ENCODE data around the gene SLC48A1. TPM values are rescaled to one million over a fixed set of nuclear protein-coding genes. Genes with fewer than 3 reads are reported as not detected.

SLC48A1 gene
- total RNA-seq, 1 donor from 2014 or later: 5.8 TPM

DNA sequence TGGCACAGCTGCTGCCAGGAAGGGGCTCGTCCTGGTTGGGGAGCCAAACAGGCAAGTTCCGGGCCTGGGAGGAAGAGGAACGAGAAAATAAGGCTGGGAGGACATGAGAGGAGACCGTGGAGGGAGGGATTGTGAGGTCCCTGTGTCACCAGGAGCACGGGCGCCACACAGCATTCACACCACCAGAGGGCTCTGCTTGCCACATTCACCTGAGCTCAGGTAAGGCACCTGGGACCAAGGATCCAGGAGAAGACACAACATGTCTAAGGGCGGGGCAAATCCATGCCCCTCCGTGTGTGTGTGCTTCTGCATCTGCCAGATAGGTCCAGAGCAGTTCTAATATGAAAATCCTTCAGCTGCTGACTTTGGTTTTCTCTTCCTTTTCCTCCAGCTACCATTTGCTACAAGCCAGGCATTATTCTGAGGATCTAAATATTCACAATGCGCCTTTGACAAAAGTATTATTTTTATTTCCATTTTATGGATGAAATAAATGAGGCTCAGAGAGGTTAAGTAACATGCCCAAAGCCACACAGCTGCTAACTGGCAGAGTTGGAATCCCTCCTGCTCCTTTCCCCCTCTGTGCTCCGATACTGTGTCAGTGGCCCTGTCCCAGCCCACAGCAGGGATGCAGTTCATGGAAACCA, 28.9 kb upstream of the SLC48A1 start:
- intact Hi-C loops (cut with micrococcal nuclease): no loop called here

DNA sequence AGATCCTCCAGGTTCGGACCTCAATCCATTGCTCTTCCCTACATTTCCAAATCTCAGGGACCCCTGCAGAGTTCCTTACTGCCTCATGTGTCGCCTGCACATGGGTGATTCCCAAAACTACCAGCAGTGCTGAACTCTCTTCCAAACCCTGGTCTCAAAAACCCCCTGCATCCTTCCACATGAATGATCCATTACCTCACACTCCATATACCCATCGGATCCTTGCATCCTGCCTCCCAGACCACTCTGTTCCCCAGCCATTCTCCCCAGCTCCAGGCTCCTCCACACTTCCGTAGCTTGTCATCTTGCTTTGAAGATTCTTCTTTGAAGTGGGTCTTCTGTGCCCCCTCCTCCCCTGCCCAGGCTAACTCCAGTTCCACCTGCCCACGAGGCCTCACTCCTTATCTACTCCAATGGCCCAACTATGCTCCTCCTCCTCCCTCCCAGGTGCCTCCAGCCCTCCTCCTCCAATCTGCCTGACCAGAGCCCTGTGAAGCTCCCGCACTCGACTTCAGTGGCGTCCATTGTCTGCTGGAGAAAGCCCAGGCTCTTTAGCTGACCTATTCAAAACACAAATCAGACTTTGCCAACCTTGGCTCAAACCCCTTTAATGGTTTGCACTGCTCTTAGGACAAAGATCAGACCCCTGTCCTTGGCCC, 28.1 kb upstream of the SLC48A1 start:
- intact Hi-C loops (cut with micrococcal nuclease): no loop called here

DNA sequence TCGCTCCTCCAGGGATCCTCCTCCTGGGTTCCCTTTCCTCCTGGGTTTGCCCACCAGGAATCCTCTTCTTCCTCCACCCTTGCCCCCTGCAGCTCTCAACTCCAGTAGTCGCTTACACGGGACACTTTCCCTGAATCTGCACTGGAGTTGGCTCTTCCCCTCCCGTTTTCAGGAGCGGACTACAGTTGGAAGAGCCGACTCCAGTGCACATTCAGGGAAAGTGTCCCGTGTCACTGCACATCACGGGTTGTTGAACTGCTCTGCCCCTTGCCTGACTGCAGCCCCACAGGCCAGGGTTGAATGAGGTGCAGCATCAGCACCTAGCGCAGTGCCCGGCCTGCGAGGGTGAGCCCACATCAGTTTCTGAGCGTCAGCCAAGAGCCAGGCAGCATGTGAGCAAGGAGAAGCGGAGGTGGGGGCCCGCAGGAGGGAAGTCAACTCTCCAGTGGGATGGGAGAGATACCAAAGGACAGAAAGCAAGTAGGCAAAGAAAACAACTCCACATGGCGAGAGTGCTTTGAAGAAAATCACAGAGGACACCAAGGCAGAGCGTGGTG, 27.5 kb upstream of the SLC48A1 start:
- intact Hi-C loops (cut with micrococcal nuclease): no loop called here

DNA sequence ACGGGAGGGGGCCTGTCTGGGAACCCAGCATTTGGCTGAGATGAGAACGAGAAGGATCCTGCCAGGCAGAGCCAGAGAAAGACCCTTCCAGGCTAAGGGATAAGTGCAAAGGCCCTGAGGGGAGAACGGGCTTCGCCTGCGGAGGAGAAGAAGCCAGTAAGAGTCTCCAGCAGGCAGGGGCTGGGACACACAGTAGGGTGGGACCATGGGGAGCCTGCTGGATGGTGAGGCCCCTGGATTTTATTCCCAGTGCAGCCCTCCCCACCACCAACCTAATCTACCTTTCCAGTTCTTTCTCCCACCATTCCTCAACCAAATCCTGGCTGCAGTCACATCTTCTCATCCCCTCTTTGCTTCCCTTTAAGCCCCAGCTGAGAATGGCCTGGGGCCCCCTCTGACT, 27.0 kb upstream of the SLC48A1 start:
- intact Hi-C loops (cut with micrococcal nuclease): no loop called here

DNA sequence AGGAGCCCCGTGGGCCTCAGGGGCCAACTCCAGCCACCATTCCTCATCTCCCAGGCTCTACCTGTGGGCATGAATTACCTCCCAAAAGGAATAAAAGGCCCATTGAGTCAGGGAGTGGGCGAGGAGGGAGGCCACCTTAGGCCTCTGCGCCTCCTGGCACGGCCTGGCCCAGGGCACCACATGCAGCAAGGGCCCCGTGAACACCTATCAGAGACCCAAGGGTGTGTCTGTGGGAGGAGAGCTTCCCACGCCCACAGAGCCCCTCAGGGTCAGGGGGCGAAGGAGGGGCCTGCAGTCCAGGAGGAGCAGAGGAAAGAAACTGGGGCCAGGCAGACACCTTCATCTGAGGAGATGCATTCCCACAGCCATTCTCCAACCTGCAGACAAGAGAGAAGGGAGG, 26.5 kb upstream of the SLC48A1 start:
- intact Hi-C loops (cut with micrococcal nuclease): no loop called here

DNA sequence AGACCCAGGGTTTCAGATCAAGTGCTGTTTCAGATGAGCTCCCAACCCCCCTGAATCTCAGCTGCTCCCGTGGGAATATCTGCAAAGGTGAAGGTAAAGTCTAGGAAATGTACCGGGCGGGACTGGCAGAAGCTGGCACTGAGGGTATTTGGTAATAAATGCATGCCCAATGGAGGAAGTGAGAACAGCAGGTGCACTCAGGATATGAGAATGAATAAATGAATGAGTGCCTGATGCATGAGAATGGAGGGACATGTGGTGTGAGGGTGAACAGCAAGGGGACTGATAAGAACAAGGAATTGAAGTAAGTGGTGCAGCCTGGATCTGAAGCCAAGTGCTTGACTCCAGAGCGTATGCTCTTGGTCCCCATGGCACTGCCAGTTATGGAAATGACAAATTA, 25.9 kb upstream of the SLC48A1 start:
- intact Hi-C loops (cut with micrococcal nuclease): no loop called here

DNA sequence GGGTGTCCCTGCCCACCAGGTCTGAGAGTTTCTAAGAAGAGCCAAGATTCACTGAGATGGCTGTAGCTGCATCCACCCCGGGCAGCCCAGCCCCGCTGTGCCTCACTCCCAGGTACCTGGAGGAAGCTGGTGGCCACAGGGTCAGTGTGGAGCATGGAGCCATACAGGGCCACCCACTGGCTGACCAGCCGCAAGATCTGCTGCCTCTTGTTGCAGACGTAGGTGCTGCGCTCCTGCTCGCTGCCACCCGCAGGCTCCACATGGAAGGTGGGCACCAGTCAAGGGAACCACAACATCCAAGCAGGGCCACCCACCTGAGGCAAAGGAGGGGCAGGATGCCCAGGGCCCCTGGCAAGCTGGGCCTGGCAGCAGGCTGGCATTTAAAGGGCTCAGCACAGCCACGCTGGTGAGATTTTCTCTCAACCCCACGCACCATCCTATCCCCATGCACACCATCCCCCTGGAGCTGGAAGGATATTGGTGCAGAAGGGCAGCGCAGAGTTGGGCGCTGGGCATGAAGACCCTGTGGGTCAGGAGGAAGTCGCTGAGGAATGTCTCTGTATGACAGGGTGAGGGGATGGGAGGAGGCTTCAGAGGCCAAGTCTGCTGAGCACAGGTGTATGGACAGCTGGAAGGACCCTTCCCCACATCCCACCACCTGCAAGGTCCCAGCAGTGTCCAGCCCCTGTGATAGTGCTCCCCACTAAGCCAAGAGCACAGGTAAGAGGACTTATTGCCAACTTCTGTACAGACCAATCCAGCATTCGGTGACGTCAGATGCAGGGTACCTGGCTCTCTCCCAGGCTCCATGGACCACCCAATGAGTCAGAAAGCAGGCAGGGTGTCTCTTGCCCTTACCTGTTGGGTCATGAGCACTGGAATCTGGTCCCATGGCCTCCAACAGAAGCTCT, 25.2 kb upstream of the SLC48A1 start:
- intact Hi-C loops (cut with micrococcal nuclease): no loop called here

DNA sequence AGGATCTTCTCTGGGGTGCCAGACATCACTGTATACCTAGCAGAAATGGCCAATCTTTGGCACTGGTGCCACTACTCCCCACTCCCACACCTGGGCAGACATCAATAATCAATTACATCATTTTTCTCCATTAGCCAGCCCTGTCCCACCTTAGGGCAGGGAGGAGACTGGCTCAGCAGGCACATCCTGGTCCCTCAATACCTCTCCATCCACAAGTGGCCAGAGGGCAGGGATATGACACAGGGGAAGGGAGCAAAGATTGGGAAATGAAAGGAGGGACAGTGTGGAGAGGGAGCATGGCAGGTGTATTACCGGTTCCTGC, 24.6 kb upstream of the SLC48A1 start:
- intact Hi-C loops (cut with micrococcal nuclease): no loop called here

DNA sequence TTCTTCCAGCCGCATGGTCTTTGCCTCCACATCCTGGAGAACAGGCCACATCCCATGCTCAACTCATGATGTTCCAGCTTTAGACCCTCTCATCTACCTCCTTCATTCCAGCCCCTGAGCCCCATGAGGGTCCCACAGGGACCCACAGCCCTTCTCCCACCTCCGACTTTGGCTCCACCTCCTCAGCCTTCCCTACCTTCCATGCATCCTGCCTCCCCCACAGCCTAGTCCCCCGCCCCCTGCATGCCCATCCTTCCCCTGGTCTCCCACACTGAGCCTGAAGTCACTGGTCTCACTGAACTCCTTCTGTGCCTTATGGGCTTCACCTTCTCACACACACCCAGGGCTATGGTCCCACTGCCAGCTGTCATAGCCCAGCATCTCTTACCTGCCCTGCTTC, 24.1 kb upstream of the SLC48A1 start:
- intact Hi-C loops (cut with micrococcal nuclease): no loop called here

DNA sequence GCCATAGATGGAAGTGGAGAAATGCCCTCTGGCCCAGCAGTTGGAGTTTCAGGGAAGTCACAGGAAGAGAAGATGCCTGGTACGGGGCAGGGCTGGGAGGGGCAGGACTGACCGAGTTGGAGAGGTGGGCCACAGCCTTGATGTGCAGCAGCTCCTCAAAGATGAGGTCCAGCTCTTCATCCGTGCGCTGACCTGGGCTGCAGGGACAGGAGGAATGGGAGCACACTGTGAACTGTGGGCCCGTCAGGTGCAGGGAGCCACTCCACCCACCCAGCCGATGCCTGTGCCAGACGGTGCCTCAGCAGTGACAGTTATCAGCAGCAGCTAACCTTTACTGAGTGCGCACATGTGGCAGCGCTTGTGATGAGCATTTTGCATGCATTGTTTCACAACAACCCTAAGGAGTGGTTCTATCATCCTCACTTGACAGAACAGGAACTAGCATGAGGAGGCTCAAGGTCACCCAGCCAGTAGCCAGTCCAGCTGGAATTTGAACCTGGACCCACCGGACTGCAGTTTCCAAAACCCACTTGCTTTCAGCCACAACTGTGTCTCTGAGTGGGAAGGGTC, 22.7 kb upstream of the SLC48A1 start:
- intact Hi-C loops (cut with micrococcal nuclease): no loop called here

DNA sequence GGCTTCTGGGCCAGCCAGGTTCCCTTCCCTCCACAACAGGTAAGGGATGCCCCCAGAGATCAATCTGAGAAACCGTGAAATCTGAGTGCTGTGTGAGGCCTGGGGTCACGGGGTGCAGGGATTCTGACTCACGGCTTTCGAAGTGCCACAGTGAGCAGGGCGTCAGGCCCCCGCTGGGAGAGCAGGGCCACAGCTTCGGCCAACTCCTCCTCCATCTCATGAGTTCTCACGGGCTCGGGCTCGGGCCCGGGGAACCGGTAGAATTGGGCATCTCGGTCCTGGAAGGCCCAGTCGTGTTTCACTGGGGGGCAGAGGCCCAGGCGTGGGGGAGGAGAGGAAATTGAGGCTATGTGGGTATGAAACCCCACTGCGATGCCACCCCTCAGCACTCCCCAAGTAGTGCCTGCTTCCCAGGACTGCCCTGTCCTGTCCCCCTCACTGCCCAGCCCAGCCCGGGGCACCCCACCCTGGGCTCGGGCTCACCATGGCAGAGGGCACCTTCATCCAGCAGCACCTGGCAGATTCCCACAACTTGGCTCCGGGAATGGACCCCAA, 22.0 kb upstream of the SLC48A1 start:
- intact Hi-C loops (cut with micrococcal nuclease): no loop called here

DNA sequence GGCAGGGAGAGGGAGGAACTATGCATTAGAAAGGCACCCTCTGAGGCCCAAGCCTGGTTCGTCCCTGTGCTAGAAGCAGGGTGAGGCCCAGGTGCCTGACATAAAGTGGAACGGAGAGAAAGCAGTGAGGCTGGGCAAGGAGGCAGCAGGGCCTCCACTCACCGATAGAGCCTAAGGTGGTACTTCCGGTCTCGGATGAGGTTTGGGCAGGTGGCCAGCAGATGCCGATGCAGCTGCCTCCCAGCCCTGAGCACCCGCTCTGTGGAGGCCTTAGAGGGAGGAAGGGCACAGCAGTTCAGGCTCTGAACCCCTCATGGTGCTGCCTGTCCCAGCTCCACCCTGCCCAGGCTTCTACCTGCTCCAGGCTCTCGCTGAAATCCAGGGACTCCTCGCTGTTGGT, 21.5 kb upstream of the SLC48A1 start:
- intact Hi-C loops (cut with micrococcal nuclease): no loop called here

DNA sequence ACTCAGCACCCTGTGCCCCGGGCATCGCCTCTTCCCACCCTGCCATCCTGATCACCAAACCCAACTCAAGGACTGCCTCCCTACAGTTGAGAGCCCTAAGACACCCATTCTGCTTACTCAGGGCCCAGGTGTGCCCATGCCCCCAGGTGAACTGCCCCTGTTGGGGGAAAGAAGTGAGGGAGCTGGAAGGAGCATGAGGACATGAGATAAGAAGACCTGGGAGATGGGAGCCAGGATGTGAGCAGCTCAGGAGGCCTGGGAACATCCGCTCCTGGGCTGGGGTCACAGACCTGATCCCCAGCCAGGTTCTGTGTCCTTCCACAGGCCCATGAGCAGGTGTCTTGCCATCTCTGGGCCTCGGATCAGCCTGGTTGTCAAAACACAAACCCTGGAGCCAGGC, 20.9 kb upstream of the SLC48A1 start:
- intact Hi-C loops (cut with micrococcal nuclease): no loop called here

DNA sequence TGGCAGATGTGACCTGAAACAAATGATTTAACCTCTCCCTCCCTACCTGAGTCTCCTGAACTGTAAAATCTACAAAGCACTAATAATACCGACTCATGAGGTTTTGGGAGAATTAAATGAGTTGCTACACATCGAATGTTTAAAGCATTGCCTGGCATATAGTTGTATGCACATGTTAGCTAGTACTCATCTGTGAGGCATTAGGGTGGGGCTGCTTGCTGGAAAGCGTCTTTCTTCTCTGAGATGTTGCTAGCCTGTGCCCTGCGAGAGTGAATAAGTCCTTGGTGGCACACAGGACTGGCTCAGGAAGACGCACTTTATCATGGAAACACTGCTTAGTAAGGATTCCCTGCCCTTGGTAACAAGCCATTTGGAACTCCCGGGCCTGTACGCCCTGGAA, 20.5 kb upstream of the SLC48A1 start:
- intact Hi-C loops (cut with micrococcal nuclease): no loop called here

DNA sequence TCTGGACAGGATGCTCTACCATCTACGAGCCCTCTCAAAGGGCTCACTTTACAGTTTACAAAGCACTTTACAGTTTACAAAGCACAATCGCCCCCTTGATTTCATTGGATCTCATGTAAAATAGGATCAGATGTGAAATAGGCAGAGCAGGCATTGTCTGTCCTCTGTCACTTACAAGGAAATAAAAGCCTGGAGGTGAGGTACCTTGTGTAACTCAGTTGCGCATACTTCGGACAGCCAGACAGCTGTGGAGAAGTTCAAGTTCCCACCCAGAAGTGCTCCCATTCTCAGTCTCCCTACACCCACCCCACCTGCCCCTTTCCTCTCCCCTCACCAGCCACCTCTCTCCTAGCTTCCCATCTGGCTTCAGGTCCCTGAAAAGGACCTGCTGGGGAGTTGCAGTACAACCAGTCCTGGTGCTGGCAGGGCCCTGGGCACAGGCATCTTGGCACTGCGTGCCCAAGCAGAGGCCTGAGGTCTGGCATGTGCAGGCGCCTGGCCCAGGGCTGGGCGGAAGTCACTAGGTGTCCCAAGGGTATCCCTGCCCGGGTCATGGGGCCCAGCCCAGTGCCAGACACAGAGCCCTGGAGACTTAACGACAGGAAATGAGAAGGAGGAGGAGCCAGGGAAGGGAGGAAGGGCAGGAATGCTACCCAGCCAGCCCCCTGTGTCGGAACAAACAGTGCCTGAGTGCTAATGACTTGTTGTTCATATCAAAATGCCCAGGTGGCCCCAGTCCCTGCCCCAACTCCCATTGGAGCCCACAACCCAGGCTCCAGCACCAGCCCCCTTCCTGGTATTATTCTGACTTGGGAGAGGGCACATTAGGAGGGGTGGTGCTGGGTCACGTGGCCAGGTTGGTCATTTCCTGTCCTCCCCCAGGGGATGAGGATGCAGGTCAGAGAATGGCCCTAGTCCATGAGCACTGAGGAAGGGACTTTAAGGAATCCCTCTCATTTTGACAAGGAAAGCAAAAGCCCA, 19.7 kb upstream of the SLC48A1 start:
- intact Hi-C loops (cut with micrococcal nuclease): no loop called here

DNA sequence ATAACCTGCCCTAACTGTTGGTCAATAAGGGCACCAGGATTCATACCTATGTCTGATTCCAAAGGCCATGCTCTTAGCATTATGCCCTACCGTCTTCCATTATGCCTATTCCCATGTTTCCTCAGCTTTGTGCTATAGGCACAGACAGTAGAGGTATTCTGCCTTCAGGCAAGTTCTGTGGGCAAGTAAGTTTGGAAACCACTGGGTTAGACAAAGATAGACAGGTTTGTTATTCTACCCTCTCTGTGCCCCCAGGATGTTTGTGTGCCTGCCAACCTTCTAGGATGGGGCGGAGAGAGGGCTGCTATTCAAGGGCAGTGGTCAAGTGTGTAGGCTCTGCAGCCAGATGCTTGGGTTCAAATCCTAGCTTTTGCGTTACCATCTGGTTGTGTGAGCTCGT, 18.9 kb upstream of the SLC48A1 start:
- intact Hi-C loops (cut with micrococcal nuclease): no loop called here

DNA sequence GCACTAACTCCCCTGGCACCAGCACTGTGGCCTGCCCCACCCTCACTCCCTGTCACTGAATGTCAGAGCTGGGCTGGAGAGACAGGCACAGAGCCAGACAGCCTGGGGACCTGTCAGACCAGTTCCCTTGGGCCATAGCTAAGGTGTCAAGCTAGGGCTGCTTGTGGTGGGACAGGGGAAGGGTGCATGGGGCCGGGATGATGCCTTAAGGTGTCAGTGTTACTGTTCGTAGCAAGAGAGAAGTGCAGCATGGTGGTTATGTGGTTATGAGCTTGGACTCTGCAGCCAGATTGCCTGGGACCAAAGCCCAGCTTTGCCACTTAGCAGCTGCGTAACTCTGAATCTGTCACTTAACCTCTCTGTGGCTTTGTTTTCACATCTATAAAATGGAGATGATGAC, 18.2 kb upstream of the SLC48A1 start:
- intact Hi-C loops (cut with micrococcal nuclease): loop anchor here (5.0 kb wide), 1 partner anchor 207 kb away; the partner anchor contains the start of gene TMEM106C

DNA sequence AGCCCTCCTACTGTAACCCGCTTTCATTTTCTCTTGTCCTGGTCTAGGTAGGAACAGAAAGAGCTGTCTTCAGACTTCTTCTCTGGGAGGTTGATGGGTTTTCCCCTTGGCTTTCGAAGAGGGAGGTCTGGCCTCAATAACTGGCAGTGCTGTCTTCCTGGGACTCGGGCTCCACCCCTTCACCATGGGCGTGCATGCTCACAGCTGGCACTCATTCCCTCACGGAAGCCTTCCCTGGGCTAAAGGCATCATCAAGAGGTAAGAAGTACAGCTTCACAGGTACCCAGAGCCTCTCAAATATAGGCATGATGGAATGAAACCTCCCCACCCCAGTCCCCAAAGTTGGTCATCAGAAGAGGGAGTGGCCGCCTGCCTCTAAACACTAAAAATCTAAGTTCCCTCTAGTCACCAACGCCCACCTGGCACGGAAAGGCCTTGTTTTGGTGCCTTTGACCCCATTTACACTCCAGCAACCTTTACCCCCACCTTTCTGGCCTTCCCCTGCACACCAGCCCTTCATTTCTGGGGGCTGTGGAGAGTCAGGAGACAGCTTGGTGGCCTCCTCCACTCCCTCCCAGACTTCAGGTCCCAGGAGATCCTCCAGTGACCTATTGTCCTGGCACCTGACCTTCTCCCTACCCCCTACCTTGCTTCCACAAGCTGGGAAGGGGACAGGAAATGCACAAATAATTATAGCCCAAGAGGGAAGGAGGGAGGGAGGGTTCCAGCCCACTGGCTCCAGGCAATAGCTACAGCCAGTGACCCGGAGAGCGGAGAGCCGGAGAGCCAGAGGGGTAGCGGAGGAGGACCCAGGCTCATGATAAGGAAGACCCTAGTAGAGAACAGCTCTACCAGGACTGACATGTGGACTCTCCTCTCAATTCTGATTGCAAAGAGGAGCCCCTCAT, 17.1 kb upstream of the SLC48A1 start:
- intact Hi-C loops (cut with micrococcal nuclease): loop anchor here (5.0 kb wide), 1 partner anchor 206 kb away; the partner anchor contains the start of gene TMEM106C

DNA sequence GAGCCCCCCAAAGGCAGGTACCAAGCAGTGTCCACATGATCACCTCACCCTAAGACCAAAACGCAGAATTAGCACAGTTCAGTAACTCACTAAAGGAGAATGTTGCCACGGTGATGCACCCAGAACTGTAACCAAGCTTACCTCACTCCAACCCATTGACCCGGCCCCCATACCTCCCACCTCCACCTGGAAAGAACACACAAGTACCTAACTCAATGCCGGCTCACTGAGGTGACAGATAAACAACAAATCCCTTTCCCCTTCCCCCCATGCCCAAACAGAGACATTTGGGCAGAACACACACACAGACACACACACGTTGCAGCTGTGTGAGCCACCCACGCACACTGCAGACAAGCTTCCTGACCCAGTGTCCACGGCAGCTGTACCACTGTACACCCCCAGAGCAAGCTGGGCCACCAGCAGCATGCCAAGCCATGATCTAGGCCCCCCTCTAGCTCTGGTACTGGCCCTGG, 15.6 kb upstream of the SLC48A1 start:
- intact Hi-C loops (cut with micrococcal nuclease): loop anchor here (5.0 kb wide), 1 partner anchor 205 kb away; the partner anchor contains the start of gene TMEM106C

Data from T-helper 2 cell treated with Interferon-gamma antibody and Interleukin-4, amounts not matched to agents 100 ng/mL and 5 ng/mL, for 36 hours (primary cell).